NCI-H345 (cell line): ENCODE results near the gene DOHH.

Source experiments
- DNase-seq: peaks from one replicate; lab custom pipeline; 2025; lab: John Stamatoyannopoulos, UW

DOHH gene

GRCh38 chr19:3441089-3441985 lies 59.1 kb downstream of the DOHH start:
- no peak for DNase-seq
